Activated CD8-positive, alpha-beta T cell treated with anti-CD3 and anti-CD28 coated beads, Interleukin-2, amount 10 ng/mL, durations not matched to agents 7 days and 5 days (primary cell): ENCODE data around the gene LDLRAP1. TPM values are rescaled to one million over a fixed set of nuclear protein-coding genes. Genes with fewer than 3 reads are reported as not detected.
"Not testable (repeated sequence)": the region's sequence is repeated elsewhere in the genome, so short reads cannot be mapped to it uniquely, and the experiment has no call there.

Source experiments
- ATAC-seq: fragments of 150-1000 bp; cut with Tn5 transposase; one replicate; pipeline ENCODE4 v1.10.0; 2021; ENCODE audit warnings: moderate library complexity
- CTCF ChIA-PET: fragments of 350-600 bp; sonication (Branson Sonifier 250); formaldehyde crosslinking; loops from one replicate; lab custom pipeline; 2021; ENCODE audit warnings: antibody characterized with exemption; lab: Charles Lee
- POLR2A ChIA-PET: fragments of 350-600 bp; sonication (Branson Sonifier 250); formaldehyde crosslinking; loops from one replicate; lab custom pipeline; 2021; ENCODE audit warnings: antibody characterized with exemption; lab: Charles Lee
- DNase-seq: peaks from one replicate; pipeline ENCODE4 v3.0.0-alpha.2; 2020
- H3K27ac Mint-ChIP-seq: one replicate; pipeline ENCODE4 v1.8.0; 2021; ENCODE audit warnings: mild to moderate bottlenecking, mixed read lengths
- H3K27me3 Mint-ChIP-seq: one replicate; pipeline ENCODE4 v1.8.0; 2021; ENCODE audit warnings: low read depth, mixed read lengths
- H3K36me3 Mint-ChIP-seq: one replicate; pipeline ENCODE4 v1.8.0; 2021; ENCODE audit warnings: low read depth, mixed read lengths
- H3K4me1 Mint-ChIP-seq: one replicate; pipeline ENCODE4 v1.8.0; 2021; ENCODE audit warnings: low read depth, mixed read lengths
- H3K4me3 Mint-ChIP-seq: one replicate; pipeline ENCODE4 v1.8.0; 2021; ENCODE audit warnings: mild to moderate bottlenecking, mixed read lengths
- H3K9me3 Mint-ChIP-seq: one replicate; pipeline ENCODE4 v1.8.0; 2022; ENCODE audit warnings: mixed read lengths; ENCODE audit not compliant: insufficient read depth
- total RNA-seq, 2 experiments: library from RNA; stranded (reverse); gene quantifications; one replicate each; pipeline ENCODE4 v1.2.3, GENCODE V29; 2021

The LDLRAP1 gene
- 10 to 100 TPM; 30.7 to 31.3 TPM for total RNA-seq

- ChIA-PET CTCF (interaction anchor here (0.6 to 2.5 kb wide), 5 partner anchors 23 to 255 kb away, joined by 3 to 12 read pairs (median 4); no protein-coding TSS in a partner anchor), POLR2A (no interaction called here)
- peak; percentile 59 for DNase-seq
- peak; percentile 89 for ATAC-seq
- H3K36me3 Mint-ChIP-seq = peaks cover 6% of the 10 kb centered on the region
- H3K4me1 Mint-ChIP-seq = peaks cover 40% of the 10 kb centered on the region
- H3K4me3 Mint-ChIP-seq = peak within 1 kb of the TSS; percentile 80
- H3K27ac Mint-ChIP-seq = peak within 1 kb of the TSS; percentile 16
- H3K27me3 Mint-ChIP-seq = no peaks in the 10 kb centered on the region
- H3K9me3 Mint-ChIP-seq = no peaks in the 10 kb centered on the region
Measured at GRCh38 chr1:25543425-25544242, at the start of gene LDLRAP1. Gene LDLRAP1, plus strand, starts transcription at chr1:25543606. Its CDS starts 93 bp downstream, at chr1:25543699.

GRCh38 chr1:25494952-25495351, 48.5 kb upstream of the LDLRAP1 start:
- Mint-ChIP-seq H3K9me3 (no peaks in the 10 kb centered on the region), H3K4me3 (no peak overlapping the region), H3K4me1 (peaks cover 9% of the 10 kb centered on the region), H3K27ac (no peak overlapping the region), H3K36me3 (peaks cover 48% of the 10 kb centered on the region), H3K27me3 (no peaks in the 10 kb centered on the region)
- CTCF ChIA-PET = interaction anchor here (0.6 to 4.7 kb wide), 4 partner anchors 8 to 26 kb away, joined by 3 to 35 read pairs (median 4); no protein-coding TSS in a partner anchor
- DNase-seq = no peak
- ATAC-seq = no peak
- POLR2A ChIA-PET = no interaction called here

- DNase-seq = no peak
- Mint-ChIP-seq H3K9me3 (no peaks in the 10 kb centered on the region), H3K4me3 (no peak overlapping the region), H3K27ac (no peak overlapping the region), H3K4me1 (peaks cover 9% of the 10 kb centered on the region), H3K36me3 (peaks cover 18% of the 10 kb centered on the region), H3K27me3 (no peaks in the 10 kb centered on the region)
- CTCF ChIA-PET = interaction anchor here (0.6 to 0.7 kb wide), 2 partner anchors 12 to 13 kb away, joined by 3 read pairs; no protein-coding TSS in a partner anchor
- ATAC-seq = no peak
- POLR2A ChIA-PET = no interaction called here
Measured at GRCh38 chr1:25500694-25501093, 42.7 kb upstream of the LDLRAP1 start.

- DNase-seq (no peak), ATAC-seq (no peak)
- H3K9me3 Mint-ChIP-seq = no peaks in the 10 kb centered on the region
- CTCF ChIA-PET = interaction anchor here (0.6 to 2.5 kb wide), 5 partner anchors 12 to 309 kb away, joined by 3 to 8 read pairs (median 3); no protein-coding TSS in a partner anchor
- H3K36me3 Mint-ChIP-seq = peaks cover 16% of the 10 kb centered on the region
- H3K27me3 Mint-ChIP-seq = no peaks in the 10 kb centered on the region
- peaks cover 10% of the 10 kb centered on the region for H3K4me1 Mint-ChIP-seq
- H3K27ac Mint-ChIP-seq = no peak overlapping the region
- no peak overlapping the region for H3K4me3 Mint-ChIP-seq
- POLR2A ChIA-PET = no interaction called here
Measured at GRCh38 chr1:25501235-25502058, 42.0 kb upstream of the LDLRAP1 start.

- Mint-ChIP-seq H3K36me3 (peaks cover 11% of the 10 kb centered on the region), H3K9me3 (no peaks in the 10 kb centered on the region), H3K27ac (no peak overlapping the region), H3K27me3 (no peaks in the 10 kb centered on the region), H3K4me1 (peaks cover 11% of the 10 kb centered on the region), H3K4me3 (no peak overlapping the region)
- ChIA-PET CTCF (interaction anchor here (0.6 to 5.4 kb wide), 10 partner anchors 11 to 317 kb away, joined by 3 to 45 read pairs (median 5); partner anchors contain the start of gene MTFR1L), POLR2A (no interaction called here)
- DNase-seq = no peak
- ATAC-seq = no peak
Measured at GRCh38 chr1:25502957-25503356, 40.4 kb upstream of the LDLRAP1 start.

GRCh38 chr1:25503551-25504426, 39.6 kb upstream of the LDLRAP1 start:
- Mint-ChIP-seq H3K9me3 (no peaks in the 10 kb centered on the region), H3K4me1 (peaks cover 11% of the 10 kb centered on the region), H3K27me3 (peaks cover 2% of the 10 kb centered on the region), H3K27ac (no peak overlapping the region), H3K36me3 (peaks cover 5% of the 10 kb centered on the region), H3K4me3 (no peak overlapping the region)
- POLR2A ChIA-PET = no interaction called here
- ATAC-seq = peak; percentile 93
- CTCF ChIA-PET = interaction anchor here (0.8 to 5.4 kb wide), 18 partner anchors 9 to 316 kb away, joined by 3 to 45 read pairs (median 4); partner anchors contain the start of gene MTFR1L
- peak; percentile 72 for DNase-seq

GRCh38 chr1:25504706-25505595, 38.5 kb upstream of the LDLRAP1 start:
- Mint-ChIP-seq H3K27me3 (peaks cover 2% of the 10 kb centered on the region), H3K4me1 (peaks cover 11% of the 10 kb centered on the region), H3K4me3 (no peak overlapping the region), H3K9me3 (no peaks in the 10 kb centered on the region), H3K27ac (no peak overlapping the region), H3K36me3 (peaks cover 2% of the 10 kb centered on the region)
- ATAC-seq (no peak), DNase-seq (no peak)
- CTCF ChIA-PET = interaction anchor here (0.7 to 5.4 kb wide), 13 partner anchors 10 to 305 kb away, joined by 3 to 45 read pairs (median 4); no protein-coding TSS in a partner anchor
- POLR2A ChIA-PET = no interaction called here

GRCh38 chr1:25505656-25506385, 37.6 kb upstream of the LDLRAP1 start:
- Mint-ChIP-seq H3K27ac (no peak overlapping the region), H3K4me3 (no peak overlapping the region), H3K9me3 (no peaks in the 10 kb centered on the region), H3K4me1 (peaks cover 11% of the 10 kb centered on the region), H3K36me3 (peaks cover 2% of the 10 kb centered on the region), H3K27me3 (peaks cover 2% of the 10 kb centered on the region)
- ATAC-seq = no peak
- ChIA-PET CTCF (interaction anchor here (1.9 to 5.4 kb wide), 3 partner anchors 15 to 61 kb away, joined by 6 to 45 read pairs (median 18); no protein-coding TSS in a partner anchor), POLR2A (no interaction called here)
- DNase-seq = no peak

GRCh38 chr1:25506566-25507463, 36.6 kb upstream of the LDLRAP1 start:
- H3K9me3 Mint-ChIP-seq, ATAC-seq, POLR2A ChIA-PET, H3K36me3 Mint-ChIP-seq, H3K27ac Mint-ChIP-seq, DNase-seq, H3K27me3 Mint-ChIP-seq: not testable (repeated sequence)
- CTCF ChIA-PET = interaction anchor here (5.4 kb wide), 1 partner anchor 14 kb away, joined by 45 read pairs; no protein-coding TSS in a partner anchor
- peak overlapping the region; percentile 31 for H3K4me3 Mint-ChIP-seq
- H3K4me1 Mint-ChIP-seq = peaks cover 11% of the 10 kb centered on the region
